ENCODE data around the gene SLC41A3. TPM values are rescaled to one million over a fixed set of nuclear protein-coding genes. Genes with fewer than 3 reads are reported as not detected.
"Not testable (repeated sequence)": the region's sequence is repeated elsewhere in the genome, so short reads cannot be mapped to it uniquely, and the experiment has no call there.

The SLC41A3 gene
- total RNA-seq, 4 donors from 2014 or later: 36.1 to 54.8 (median 46.3) TPM

- TF ChIP-seq CTCF (IDR thresholded peaks at IDR 0.05): no peak
- TF ChIP-seq POLR2A (IDR thresholded peaks at IDR 0.05): no peak
- TF ChIP-seq EP300 (IDR thresholded peaks at IDR 0.05): no peak
- Histone ChIP-seq H3K9me3 (peaks cover 0 to 36% (median 3%) of the 10 kb centered on the region in 4 donors), H3K27me3 (no peaks in the 10 kb centered on the region), H3K4me1 (no peaks in the 10 kb centered on the region), H3K4me3 (no peak overlapping the region), H3K27ac (no peak overlapping the region), H3K36me3 (peaks cover 0 to 57% (median 8%) of the 10 kb centered on the region in 3 donors)
- no peak for DNase-seq (ENCODE audit: low spot score in 2 of 2)
- 91 to 98% methylated on average over 5 to 7 of the region's 7 CpGs for WGBS, 2 donors
These were observed 79.2 kb downstream of the SLC41A3 start for GRCh38 chr3:126004692-126005091.

- no peak overlapping the region for H3K27ac ChIP-seq
- peaks cover 0 to 41% (median 5%) of the 10 kb centered on the region in 4 donors for H3K9me3 ChIP-seq
- H3K27me3 ChIP-seq: no peaks in the 10 kb centered on the region
- DNase-seq (ENCODE audit: low spot score in 2 of 2): no peak
- no peak overlapping the region for H3K4me3 ChIP-seq
- peaks cover 0 to 52% (median 8%) of the 10 kb centered on the region in 3 donors for H3K36me3 ChIP-seq
- no peaks in the 10 kb centered on the region for H3K4me1 ChIP-seq
- 78 to 87% methylated on average over 5 to 6 of the region's 6 CpGs for WGBS, 2 donors
- TF ChIP-seq CTCF (IDR thresholded peaks at IDR 0.05): no peak
These were observed 79.7 kb downstream of the SLC41A3 start for GRCh38 chr3:126004217-126004616.

- Histone ChIP-seq H3K36me3 (peaks cover 0 to 46% (median 8%) of the 10 kb centered on the region in 3 donors), H3K4me3 (no peak overlapping the region), H3K4me1 (no peaks in the 10 kb centered on the region), H3K9me3 (peaks cover 0 to 47% (median 5%) of the 10 kb centered on the region in 4 donors), H3K27me3 (no peaks in the 10 kb centered on the region), H3K27ac (no peak overlapping the region)
- 85 to 93% methylated on average over 5 to 8 of the region's 10 CpGs for WGBS, 2 donors
- no peak for DNase-seq (ENCODE audit: low spot score in 2 of 2)
- TF ChIP-seq CTCF (IDR thresholded peaks at IDR 0.05) (no peak), POLR2A (IDR thresholded peaks at IDR 0.05) (no peak), EP300 (IDR thresholded peaks at IDR 0.05) (no peak)
These were observed 80.3 kb downstream of the SLC41A3 start for GRCh38 chr3:126003447-126004190.

- TF ChIP-seq EP300 (IDR thresholded peaks at IDR 0.05) (no peak), POLR2A (IDR thresholded peaks at IDR 0.05) (no peak), CTCF (IDR thresholded peaks at IDR 0.05) (no peak)
- H3K4me3 ChIP-seq: no peak overlapping the region
- H3K27ac ChIP-seq: no peak overlapping the region
- H3K36me3 ChIP-seq: peaks cover 0 to 32% (median 8%) of the 10 kb centered on the region in 3 donors
- peaks cover 0 to 54% (median 5%) of the 10 kb centered on the region in 4 donors for H3K9me3 ChIP-seq
- H3K4me1 ChIP-seq: no peaks in the 10 kb centered on the region
- H3K27me3 ChIP-seq: no peaks in the 10 kb centered on the region
- DNase-seq (ENCODE audit: low spot score in 2 of 2): no peak
These were observed 81.7 kb downstream of the SLC41A3 start for GRCh38 chr3:126002189-126002588.

GRCh38 chr3:125996751-125997150, 87.2 kb downstream of the SLC41A3 start:
- H3K36me3 ChIP-seq: peaks cover 0 to 12% (median 0%) of the 10 kb centered on the region in 3 donors
- H3K9me3 ChIP-seq: peaks cover 0 to 50% (median 3%) of the 10 kb centered on the region in 4 donors
- H3K4me1 ChIP-seq; H3K27ac ChIP-seq; H3K4me3 ChIP-seq; H3K27me3 ChIP-seq; DNase-seq (ENCODE audit: low spot score in 2 of 2): not testable (repeated sequence)
- WGBS, 2 donors: 93% methylated on average over 4 of the region's 4 CpGs
